B cell (primary cell): ENCODE data around the gene PDCD1LG2.

Source experiments
- EZH2 ChIP-seq: IDR thresholded peaks from 2 replicates; pipeline ENCODE4 v1.6.1; 2012; ENCODE audit warnings: borderline replicate concordance, low read depth, mild to moderate bottlenecking, moderate library complexity, low read length; ENCODE audit not compliant: insufficient read depth, poor library complexity, severe bottlenecking
- TF ChIP-seq, protein P1 (sequence below): fragments of 200-600 bp; IDR thresholded peaks from one replicate; pipeline ENCODE4 v1.8.0; 2022; ENCODE audit warnings: antibody characterized with exemption, mild to moderate bottlenecking

DNA sequence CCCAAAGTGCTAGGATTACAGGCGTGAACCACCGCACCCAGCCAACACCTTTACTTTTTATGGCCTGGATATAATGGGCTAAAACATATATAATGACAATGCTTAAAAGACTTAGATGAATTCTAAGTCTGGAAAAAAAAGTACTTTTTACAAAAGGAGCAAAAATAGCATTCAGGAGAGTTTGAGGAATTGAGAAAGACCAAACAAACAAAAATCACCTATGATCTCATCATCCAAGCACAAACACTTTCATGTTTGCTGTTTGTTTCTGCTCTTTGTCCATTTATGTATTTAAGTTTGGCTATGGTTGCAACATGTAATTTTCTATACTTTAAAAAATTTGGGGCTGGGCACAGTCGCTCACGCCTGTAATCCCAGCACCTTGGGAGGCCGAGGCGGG is 63.8 kb downstream of the PDCD1LG2 start:
- TF ChIP-seq, protein P1, sequence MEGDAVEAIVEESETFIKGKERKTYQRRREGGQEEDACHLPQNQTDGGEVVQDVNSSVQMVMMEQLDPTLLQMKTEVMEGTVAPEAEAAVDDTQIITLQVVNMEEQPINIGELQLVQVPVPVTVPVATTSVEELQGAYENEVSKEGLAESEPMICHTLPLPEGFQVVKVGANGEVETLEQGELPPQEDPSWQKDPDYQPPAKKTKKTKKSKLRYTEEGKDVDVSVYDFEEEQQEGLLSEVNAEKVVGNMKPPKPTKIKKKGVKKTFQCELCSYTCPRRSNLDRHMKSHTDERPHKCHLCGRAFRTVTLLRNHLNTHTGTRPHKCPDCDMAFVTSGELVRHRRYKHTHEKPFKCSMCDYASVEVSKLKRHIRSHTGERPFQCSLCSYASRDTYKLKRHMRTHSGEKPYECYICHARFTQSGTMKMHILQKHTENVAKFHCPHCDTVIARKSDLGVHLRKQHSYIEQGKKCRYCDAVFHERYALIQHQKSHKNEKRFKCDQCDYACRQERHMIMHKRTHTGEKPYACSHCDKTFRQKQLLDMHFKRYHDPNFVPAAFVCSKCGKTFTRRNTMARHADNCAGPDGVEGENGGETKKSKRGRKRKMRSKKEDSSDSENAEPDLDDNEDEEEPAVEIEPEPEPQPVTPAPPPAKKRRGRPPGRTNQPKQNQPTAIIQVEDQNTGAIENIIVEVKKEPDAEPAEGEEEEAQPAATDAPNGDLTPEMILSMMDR: no peak
- no peak for TF ChIP-seq EZH2
